Smooth muscle cell of the pulmonary artery (primary cell): ENCODE results near the gene ITGB1BP2. TPM values are rescaled to one million over a fixed set of nuclear protein-coding genes. Genes with fewer than 3 reads are reported as not detected.

ENCODE experiments used
- total RNA-seq: library from RNA; depleted of rRNA; stranded (reverse); fragments of >200 nt; gene quantifications from 2 replicates; pipeline ENCODE4 v1.2.3, GENCODE V29; 2014

The ITGB1BP2 gene
- total RNA-seq, result 3.4 and 3.7 TPM in 2 replicates

DNA sequence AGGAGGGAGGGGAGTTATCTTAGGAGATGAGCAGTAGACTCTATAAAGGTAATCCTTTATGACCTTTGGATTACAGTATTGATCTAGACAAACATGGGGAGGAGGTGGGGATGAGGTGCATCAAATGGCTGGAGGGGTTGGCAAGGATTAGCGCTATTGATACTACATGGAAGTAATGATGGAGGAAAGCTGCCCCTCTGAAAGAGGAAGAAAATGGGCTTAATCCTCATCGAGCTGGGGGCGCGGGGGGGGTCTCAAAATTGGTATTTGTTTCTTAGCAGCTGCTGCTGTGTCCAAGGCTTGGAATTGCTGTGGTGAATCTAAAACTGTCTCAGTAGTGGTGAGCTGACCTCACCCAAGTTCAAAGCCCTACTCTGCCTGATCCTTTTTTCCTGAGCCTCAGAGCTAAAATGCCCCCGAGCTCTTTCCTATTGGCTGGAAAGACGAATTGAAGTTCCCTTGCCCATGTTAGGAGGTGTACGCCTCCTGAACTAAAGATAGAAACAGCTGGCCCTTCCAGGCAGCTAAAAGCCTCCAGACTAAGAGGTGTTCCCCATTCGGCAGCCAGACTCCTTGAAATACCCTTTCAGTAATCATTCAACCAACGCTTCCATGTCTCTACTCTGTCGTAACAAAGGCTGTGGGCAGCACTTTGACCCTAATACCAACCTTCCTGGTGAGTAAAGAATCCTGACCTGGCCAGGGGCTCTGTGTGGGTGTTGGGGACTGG is at the start of gene ITGB1BP2:
Gene ITGB1BP2 (plus strand): TSS at position 556 of the 730 bp plus-strand sequence. CDS start 57 bp downstream, at position 613.

GRCh38 chrX:71254092-71254963 is 47.2 kb upstream of the ITGB1BP2 start, which contains the start of gene ZMYM3:
ZMYM3 (minus strand) TSS chrX:71254140; CDS start chrX:71253255, 885 bp downstream.

GRCh38 chrX:71283403-71284143 is 18.0 kb upstream of the ITGB1BP2 start, which contains the start of gene NONO:
NONO (plus strand) TSS chrX:71283635; CDS start chrX:71290638, 7,003 bp downstream.

Other genes starting within 250 kb of the ITGB1BP2 start
- gene SNX12, start 233.4 kb upstream of the ITGB1BP2 start, total RNA-seq, result 67.9 and 73.6 TPM in 2 replicates
- gene FOXO4, start 205.9 kb upstream of the ITGB1BP2 start, total RNA-seq, result 6.1 and 9.6 TPM in 2 replicates
- not detected in 2 replicates for gene CXorf65, start 195.0 kb upstream of the ITGB1BP2 start, total RNA-seq
- not detected in 2 replicates for gene IL2RG, start 190.2 kb upstream of the ITGB1BP2 start, total RNA-seq
- 38.4 and 39.6 TPM in 2 replicates for gene MED12, start 183.2 kb upstream of the ITGB1BP2 start, total RNA-seq
- gene NLGN3, start 156.9 kb upstream of the ITGB1BP2 start, total RNA-seq, result 0.26 and 0.39 TPM in 2 replicates
- not detected in 2 replicates for gene GJB1, start 78.5 kb upstream of the ITGB1BP2 start, total RNA-seq
- 19.3 and 19.8 TPM in 2 replicates for gene ZMYM3, start 47.6 kb upstream of the ITGB1BP2 start, total RNA-seq
- 256 and 289 TPM in 2 replicates for gene NONO, start 18.1 kb upstream of the ITGB1BP2 start, total RNA-seq
- gene TAF1, start 64.6 kb downstream of the ITGB1BP2 start, total RNA-seq, result 37.1 and 41.8 TPM in 2 replicates
- 113 and 128 TPM in 2 replicates for gene OGT, start 231.4 kb downstream of the ITGB1BP2 start, total RNA-seq